ENCODE results near the gene DTNBP1.

Gene DTNBP1

GRCh38 chr6:15623276-15624116 lies 39.3 kb downstream of the DTNBP1 start:
- DNase-seq, result no peak

DNA sequence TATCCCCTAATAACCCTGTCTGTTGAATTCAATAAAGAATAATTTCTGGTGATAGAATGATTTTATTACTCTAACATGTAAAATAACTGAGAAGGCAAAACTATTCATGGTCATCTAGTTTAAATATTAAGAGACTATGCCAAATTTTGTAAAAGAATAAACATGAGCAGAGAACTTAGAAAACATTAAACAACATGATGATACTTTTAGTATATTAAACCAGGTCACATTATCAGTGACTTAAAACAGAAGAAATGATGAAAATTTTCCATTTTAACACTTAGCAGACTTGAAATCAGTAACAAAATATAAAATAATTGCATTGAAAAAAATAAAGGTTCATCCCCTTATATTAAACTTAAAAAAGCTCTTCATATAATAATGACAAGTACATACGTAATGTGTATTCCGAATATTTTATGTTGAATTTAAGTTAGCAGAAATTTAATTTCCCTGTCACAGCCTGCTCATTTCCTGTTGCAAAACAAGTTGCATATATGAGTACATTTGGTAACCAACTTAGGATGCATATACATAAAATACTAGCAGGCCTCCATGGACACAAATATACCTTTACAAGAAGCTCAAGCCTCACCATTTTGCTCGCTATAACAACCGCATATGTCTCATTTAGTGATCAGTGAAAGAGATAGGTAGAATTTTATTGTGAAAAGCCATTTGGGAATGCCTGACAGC lies 40.6 kb downstream of the DTNBP1 start:
- DNase-seq, result no peak

GRCh38 chr6:15621203-15622044 lies 41.4 kb downstream of the DTNBP1 start:
- DNase-seq, result peak; percentile 14

DNA sequence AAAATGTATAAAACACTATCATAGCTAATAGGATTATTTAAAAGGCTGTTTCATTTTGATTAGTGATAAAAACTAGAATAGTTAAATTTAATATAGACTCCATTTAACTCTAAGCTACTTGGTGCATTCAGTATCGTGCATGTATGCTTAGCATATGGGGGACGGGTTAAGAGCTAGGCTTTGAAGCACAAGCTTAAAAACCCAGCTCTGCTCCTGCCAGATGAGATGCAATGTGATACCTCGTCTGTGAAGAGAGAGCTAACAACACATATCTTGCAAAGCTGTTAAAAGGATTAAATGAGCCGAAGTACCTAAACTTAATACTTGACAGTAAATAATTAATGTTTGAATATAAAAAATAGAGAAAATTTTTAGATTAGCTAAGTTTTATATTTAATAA lies 42.2 kb downstream of the DTNBP1 start:
- DNase-seq, result no peak

- DNase-seq, result no peak
These were observed 43.5 kb downstream of the DTNBP1 start for GRCh38 chr6:15619330-15619729.

- DNase-seq, result no peak
These were observed 44.1 kb downstream of the DTNBP1 start for GRCh38 chr6:15618685-15619084.

GRCh38 chr6:15616261-15616660 lies 46.6 kb downstream of the DTNBP1 start:
- no peak for DNase-seq

GRCh38 chr6:15615802-15616201 lies 47.0 kb downstream of the DTNBP1 start:
- DNase-seq, result no peak

DNA sequence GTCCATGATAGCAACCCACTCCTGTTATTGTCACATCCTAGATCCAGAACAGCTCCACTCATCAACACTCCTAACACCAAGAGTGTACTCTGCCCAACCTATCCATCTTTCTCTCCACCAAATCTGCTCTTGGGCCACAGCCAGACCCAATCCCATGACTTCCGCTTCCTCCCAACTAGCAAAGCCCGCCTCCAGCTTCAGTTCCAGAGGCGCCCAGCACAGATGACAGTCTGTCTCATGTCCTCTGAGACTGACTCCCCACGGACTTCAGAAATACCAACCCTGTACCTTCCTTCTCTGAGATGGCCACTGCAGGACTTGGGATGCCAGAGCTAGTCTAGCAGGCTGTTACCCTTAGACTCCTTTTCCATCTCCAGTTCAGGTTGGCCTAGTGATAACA lies 48.6 kb downstream of the DTNBP1 start:
- DNase-seq, result no peak

DNA sequence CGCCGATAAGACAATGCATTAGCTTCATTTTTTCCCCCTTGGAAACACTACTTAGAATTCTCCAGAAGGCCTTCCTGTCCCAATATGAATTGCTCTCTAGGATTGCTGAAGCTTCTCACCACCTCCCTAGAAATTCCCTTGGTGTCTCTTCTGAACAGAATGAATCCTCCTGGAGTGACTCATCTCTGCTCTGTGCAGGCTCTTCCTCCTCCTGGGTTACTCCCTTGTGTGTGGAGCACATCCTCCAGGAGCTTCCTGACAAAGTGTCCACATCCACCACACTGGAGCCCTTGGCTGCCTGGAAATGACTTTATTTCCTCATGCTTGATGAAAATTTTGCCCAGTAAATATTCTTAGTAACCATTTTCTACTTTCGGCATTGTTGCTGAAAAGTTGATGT lies 54.4 kb downstream of the DTNBP1 start:
- DNase-seq, result no peak

GRCh38 chr6:15607603-15608002 lies 55.2 kb downstream of the DTNBP1 start:
- no peak for DNase-seq

GRCh38 chr6:15606347-15606746 lies 56.5 kb downstream of the DTNBP1 start:
- no peak for DNase-seq

GRCh38 chr6:15604843-15605242 lies 58.0 kb downstream of the DTNBP1 start:
- DNase-seq, result no peak

DNA sequence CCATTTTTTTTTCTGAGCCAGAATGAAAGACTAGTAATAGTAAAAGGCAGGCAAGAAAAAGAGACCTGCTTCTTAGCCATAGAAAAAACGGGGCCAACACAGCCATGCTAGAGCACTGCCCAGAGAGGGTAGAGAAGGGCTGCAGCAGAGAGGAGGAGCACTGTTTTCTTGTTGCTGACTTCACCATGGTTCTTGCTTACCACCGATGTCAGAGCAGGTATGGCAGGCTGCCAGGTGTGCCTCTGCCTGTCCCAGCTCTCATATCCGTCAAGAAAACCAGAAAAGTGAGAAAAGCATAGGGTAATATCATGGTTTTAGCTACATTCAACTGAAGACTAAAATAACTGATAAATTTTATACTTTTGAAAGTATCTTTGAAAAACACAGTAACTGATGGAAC lies 60.7 kb downstream of the DTNBP1 start:
- DNase-seq, result no peak

DNA sequence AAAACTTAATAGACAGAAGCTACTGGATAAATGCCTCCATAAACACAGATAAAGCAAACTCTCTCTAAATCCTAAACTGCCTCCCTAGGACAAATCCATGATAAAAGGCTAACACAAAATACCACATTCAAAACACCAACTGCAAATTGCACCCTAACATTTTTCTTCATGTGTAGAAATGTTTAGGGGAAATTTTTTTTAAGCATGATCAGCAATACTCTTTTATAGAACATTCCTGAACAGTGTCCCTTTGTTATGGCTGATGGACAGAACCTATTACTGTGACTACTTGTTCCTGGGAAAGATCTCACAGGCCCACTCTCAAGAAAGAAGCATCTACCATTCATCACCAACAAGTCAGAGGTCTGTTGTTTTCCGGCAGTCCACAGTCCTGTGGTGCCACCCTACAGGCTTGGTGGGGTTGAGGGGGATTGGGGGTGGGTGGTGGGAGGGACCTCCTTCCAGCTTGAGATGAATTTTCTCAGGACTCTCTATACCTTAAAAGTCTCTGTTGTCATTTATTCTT lies 64.5 kb downstream of the DTNBP1 start:
- no peak for DNase-seq

DNA sequence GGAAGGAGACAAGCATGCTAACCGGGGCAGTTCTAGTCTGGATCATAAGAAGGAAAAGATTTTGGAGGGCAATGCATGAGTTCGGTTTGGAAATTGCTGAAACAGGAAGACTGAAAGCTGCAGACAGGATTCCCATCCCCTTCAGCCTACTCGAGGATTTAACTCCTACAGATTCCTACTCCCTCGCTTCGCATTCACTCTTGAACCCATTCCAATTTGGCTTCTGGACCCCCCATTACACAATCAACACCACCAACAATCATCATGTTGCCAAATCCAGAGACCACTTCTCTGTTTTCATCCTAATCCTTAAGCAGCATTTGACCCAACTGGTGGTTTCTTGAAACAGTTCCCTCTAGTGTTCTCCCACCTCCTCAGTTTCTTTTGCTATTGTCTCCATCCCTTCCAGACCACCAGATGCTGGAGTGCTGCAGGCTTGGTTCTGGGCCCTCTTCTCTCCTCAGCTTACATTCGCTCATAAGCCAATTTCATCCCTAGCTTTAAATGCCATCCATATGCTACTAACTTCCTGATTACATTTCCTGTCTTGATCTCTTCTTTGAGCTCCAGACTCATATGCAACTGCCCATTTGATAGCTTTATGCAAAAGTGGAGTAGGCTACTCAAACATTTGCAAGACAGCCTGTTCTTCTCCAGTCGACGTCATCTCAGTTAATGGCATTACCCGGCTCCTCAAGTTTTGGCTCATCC lies 66.5 kb downstream of the DTNBP1 start:
- DNase-seq, result no peak

DNA sequence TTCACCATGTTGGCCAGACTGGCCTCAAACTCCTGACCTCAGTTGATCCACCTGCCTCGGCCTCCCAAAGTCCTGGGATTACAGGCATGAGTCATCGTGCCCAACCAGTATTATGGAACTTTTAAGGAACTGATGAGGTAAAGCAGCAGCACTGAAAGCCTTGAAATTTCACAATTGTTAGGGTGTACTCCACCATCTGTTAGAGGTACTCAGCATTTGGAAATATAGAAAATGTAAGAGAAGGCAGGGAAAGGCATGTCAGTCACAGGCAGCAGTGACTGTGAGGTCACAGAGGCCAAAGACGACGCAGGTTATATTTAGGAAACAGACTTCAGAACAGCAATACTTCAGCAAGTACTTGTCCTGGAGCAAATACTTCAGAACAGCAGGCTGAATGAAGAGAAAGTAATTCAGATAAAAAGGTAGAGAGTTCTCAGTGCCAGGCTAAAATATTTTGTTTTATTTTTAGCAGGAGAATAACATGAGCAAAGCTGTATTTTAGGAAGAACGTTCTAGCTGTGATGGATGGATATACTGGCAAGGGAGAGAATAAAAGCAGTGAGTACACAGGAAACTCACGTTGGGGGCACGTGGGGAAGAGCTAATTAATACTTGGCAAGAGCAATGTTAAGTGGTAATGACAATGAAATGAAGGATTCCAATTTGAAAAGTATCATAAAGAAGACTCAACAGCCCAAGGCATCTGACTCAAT lies 67.2 kb downstream of the DTNBP1 start:
- DNase-seq, result peak; percentile 33

DNA sequence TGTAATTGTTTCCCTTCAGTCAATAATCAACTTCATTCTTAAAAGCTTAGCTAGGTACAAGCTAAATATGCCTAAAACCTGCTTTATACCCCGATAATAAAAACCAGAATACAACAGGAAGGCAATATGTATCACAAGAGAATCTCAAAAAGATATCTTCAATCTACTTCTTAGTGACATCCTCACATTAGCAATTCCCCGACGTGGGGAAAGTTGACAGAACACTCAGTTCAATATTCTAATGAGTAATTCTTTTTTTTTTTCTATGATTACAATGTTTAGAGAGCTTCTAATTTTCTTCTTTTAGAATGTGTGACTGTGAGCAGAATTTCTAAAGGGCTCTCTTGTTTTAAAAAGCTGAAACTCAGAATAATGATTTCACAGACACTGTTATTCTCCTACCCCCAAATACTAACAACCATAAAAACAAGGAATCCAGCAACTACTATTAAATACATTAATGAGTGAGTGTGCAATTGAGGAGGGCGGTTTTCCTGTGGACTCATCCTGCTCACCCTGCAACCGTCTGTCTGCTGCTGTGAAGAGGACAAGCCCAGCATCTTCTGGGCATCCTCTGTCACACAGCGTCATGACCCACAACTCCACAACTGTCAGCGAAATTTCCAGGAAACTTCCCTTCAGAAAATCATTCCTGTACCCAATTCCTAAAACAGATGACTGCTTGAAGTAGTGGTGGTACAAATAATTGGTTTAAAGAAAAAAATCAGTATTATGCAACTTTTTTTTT lies 68.1 kb downstream of the DTNBP1 start:
- DNase-seq, result no peak

GRCh38 chr6:15593798-15594197 lies 69.0 kb downstream of the DTNBP1 start:
- no peak for DNase-seq

DNA sequence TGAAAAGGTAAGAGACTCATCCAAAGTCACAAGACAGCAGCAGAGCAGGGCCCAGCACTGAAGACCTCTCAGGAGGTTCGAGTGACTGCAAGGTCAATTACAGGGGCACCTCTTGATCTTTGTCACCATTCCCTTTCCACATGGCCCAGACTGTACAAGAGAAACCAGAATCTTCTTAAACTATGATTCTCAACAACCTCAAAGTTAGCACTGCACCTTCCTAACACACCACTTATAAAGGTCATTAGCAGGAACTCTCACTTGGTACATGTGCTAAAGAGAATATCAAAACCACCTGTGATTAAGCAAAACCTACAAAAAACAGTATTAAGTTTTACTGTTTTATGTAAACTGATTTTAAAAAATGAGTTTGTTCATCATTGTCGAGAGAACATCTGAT lies 70.2 kb downstream of the DTNBP1 start:
- DNase-seq, result no peak

DNA sequence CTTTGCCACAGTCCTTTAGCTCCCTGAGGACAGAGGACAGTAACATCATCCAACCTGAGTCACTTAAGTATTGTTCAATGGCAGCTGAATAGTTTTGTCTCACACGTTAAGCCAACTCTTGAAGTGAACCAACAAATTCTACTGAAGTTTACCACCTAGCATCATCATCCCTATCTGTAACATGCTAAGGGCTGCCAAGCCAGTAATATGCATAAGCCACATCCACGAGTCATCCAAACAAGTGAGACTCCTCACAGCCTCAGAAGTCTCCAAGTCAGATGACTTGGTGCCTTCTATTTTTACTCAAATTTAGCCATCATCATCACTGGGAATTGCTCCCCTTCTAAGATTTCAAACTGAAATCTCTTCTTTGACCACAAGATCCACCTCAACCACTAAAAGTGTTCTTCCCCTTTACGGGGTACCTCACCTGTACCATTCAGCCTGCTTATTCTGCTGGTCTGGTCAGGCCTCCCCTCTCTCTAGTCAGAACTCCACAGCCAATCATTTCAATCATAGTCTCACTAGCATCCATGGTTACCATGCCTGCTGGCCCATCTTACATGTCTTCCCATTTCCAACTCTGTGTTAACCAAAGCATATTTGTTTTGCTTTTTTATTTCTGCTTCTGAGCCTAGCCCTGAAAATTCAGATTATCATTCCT lies 73.7 kb downstream of the DTNBP1 start:
- DNase-seq, result no peak
